Measurements from ENCODE around the gene ATAD3B. TPM values are rescaled to one million over a fixed set of nuclear protein-coding genes. Genes with fewer than 3 reads are reported as not detected.
A peak's percentile ranks its signal among the peaks of the same experiment; 100 is the strongest.

The ATAD3B gene
- total RNA-seq, 1 donor from 2014 or later, result 34.9 TPM

DNA sequence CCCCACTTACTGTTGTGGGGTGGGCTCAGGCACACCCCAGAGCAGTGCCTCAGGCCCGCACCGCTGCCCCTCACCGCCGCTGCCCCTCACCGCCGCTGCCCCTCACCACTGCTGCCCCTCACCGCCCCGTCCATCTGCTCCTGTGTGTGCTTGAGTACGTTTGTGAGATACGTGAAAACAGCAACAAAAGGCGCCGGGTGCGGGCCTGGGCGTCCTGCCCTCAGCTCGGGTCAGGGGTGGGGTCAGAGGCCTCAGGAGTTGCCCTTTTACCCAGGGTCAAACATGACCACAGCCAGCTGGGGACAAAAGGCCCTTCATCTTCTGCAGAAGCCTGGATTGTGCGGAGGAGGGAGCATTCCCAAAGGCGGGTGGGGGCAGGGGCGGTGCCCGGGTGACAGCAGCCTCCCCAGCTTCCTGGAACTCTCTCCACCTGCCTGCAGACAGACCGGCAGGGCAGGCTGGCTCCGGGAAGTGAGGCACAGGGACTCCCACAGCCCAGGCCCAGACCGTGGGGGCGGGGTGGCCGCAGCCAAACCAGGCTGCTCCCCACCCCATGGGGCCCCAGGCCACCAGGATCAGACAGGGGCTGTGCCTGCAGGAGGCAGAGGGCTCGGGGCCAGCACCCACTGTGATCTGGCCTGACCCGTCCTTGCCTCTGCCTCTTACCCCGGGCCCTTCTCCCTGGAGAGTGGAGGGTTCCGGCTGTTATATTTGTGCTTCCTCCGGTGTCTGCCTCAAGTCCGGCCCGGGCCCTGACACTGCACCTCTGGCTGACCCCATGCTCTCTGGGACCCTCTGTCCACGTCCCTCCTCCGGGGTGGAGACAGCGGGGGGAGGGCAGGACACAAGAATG, 38.4 kb upstream of the ATAD3B start:
- Mint-ChIP-seq H3K36me3 (ENCODE audit: unreplicated experiment) (no peaks in the 10 kb centered on the region), H3K9me3 (ENCODE audit: unreplicated experiment) (peaks cover 13% of the 10 kb centered on the region), H3K4me1 (ENCODE audit: low read depth, unreplicated experiment) (peaks cover 20% of the 10 kb centered on the region), H3K27me3 (ENCODE audit: unreplicated experiment) (peaks cover 12% of the 10 kb centered on the region), H3K27ac (ENCODE audit: unreplicated experiment) (peak overlapping the region; percentile 96), H3K4me3 (ENCODE audit: unreplicated experiment) (peak overlapping the region; percentile 64)
- TF ChIP-seq, protein P1, sequence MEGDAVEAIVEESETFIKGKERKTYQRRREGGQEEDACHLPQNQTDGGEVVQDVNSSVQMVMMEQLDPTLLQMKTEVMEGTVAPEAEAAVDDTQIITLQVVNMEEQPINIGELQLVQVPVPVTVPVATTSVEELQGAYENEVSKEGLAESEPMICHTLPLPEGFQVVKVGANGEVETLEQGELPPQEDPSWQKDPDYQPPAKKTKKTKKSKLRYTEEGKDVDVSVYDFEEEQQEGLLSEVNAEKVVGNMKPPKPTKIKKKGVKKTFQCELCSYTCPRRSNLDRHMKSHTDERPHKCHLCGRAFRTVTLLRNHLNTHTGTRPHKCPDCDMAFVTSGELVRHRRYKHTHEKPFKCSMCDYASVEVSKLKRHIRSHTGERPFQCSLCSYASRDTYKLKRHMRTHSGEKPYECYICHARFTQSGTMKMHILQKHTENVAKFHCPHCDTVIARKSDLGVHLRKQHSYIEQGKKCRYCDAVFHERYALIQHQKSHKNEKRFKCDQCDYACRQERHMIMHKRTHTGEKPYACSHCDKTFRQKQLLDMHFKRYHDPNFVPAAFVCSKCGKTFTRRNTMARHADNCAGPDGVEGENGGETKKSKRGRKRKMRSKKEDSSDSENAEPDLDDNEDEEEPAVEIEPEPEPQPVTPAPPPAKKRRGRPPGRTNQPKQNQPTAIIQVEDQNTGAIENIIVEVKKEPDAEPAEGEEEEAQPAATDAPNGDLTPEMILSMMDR (IDR thresholded peaks at IDR 0.05; ENCODE audit: partially characterized antibody, unreplicated experiment), result no peak
- DNase-seq, result peak; percentile 78

DNA sequence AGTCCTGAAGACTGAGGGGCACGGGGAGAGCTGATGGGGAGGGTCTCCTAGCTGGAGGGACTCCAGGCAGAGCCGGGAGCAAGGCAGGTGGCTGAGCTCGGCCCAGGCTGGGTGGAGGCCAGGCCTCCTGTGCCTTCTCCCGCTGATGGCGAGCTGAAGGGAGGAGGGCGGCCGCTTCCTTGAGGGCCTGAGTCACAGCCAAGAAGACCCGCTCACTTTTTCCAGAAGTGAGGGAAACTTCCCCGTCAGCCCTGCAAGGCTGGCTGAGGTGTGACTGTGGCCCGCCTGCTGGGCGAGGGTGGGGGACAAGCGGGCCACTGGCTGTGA, 37.8 kb upstream of the ATAD3B start:
- Mint-ChIP-seq H3K9me3 (ENCODE audit: unreplicated experiment) (peaks cover 9% of the 10 kb centered on the region), H3K4me3 (ENCODE audit: unreplicated experiment) (peak overlapping the region; percentile 30), H3K27ac (ENCODE audit: unreplicated experiment) (peak overlapping the region; percentile 72), H3K27me3 (ENCODE audit: unreplicated experiment) (peaks cover 9% of the 10 kb centered on the region), H3K4me1 (ENCODE audit: low read depth, unreplicated experiment) (peaks cover 16% of the 10 kb centered on the region), H3K36me3 (ENCODE audit: unreplicated experiment) (no peaks in the 10 kb centered on the region)
- TF ChIP-seq, protein P1 (IDR thresholded peaks at IDR 0.05; ENCODE audit: partially characterized antibody, unreplicated experiment), result no peak
- peak; percentile 68 for DNase-seq

DNA sequence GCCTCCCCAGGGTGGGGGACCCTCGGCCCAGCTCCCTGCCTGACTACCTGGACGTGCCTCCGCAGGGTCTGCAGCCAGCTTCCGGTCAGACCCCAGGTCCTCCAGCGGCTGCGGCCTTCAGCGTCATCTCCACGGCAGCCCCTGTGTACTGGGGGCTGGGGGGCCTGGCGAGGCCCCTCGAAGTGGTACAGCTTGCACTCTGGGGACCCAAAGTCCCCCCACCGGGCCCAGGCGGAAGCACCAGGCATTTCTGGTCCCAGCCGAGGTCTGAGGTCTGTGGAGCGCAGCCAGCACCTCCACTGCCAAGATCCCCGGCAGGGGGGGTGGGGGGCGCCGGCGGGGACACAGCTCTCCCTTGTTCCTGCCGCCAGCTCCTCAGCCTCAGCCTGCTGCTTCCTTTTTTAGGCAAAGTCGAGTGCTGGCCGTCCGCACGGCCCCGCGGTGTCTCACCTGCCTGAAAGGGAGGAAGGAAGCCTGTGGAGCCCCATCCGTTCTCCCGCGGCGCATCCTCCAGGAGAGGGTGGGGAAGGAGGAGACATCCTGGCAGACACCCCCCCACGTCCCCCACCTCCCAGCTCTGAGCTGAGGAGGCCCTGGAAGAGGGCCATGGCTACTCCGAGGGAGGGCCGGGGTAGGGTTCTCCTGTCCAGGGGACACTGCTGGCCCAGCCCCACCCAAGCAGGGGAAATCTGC, 37.3 kb upstream of the ATAD3B start:
- Mint-ChIP-seq H3K4me1 (ENCODE audit: low read depth, unreplicated experiment) (peaks cover 16% of the 10 kb centered on the region), H3K9me3 (ENCODE audit: unreplicated experiment) (peaks cover 9% of the 10 kb centered on the region), H3K4me3 (ENCODE audit: unreplicated experiment) (no peak overlapping the region), H3K27me3 (ENCODE audit: unreplicated experiment) (peaks cover 9% of the 10 kb centered on the region), H3K36me3 (ENCODE audit: unreplicated experiment) (no peaks in the 10 kb centered on the region), H3K27ac (ENCODE audit: unreplicated experiment) (no peak overlapping the region)
- no peak for DNase-seq
- TF ChIP-seq, protein P1 (IDR thresholded peaks at IDR 0.05; ENCODE audit: partially characterized antibody, unreplicated experiment), result no peak

GRCh38 chr1:1434824-1435105, 36.8 kb upstream of the ATAD3B start:
- Mint-ChIP-seq H3K27me3 (ENCODE audit: unreplicated experiment) (peaks cover 7% of the 10 kb centered on the region), H3K36me3 (ENCODE audit: unreplicated experiment) (no peaks in the 10 kb centered on the region), H3K9me3 (ENCODE audit: unreplicated experiment) (peaks cover 9% of the 10 kb centered on the region), H3K4me1 (ENCODE audit: low read depth, unreplicated experiment) (peaks cover 12% of the 10 kb centered on the region), H3K27ac (ENCODE audit: unreplicated experiment) (peak overlapping the region; percentile 80), H3K4me3 (ENCODE audit: unreplicated experiment) (peak overlapping the region; percentile 71)
- DNase-seq, result no peak
- TF ChIP-seq, protein P1 (IDR thresholded peaks at IDR 0.05; ENCODE audit: partially characterized antibody, unreplicated experiment), result no peak

Measured in glutamatergic neuron (in vitro differentiated cells).